IMR-90 (cell line): ENCODE measurements around the gene CUBN. TPM values are rescaled to one million over a fixed set of nuclear protein-coding genes. Genes with fewer than 3 reads are reported as not detected.

Experiments used
- ATAC-seq: fragments of 200-7000 bp; cut with Tn5 transposase; 2 replicates; pipeline ENCODE4 v1.9.1; 2020; ENCODE audit warnings: low read depth, mild to moderate bottlenecking, moderate library complexity
- BruUV-seq: library from RNA; stranded (reverse); fragments of 400-500 nt; replicated peaks from 2 replicates; lab custom pipeline; 2021; lab: Mats Ljungman, UMichigan
- CTCF ChIA-PET: fragments of 300-600 bp; formaldehyde crosslinking; extraction: SDS; loops from one replicate; lab custom pipeline; 2021; ENCODE audit warnings: antibody characterized with exemption; lab: Yijun Ruan, JAX
- POLR2A ChIA-PET: fragments of 300-600 bp; sonication (Branson Sonifier 250); formaldehyde crosslinking; loops from one replicate; lab custom pipeline; 2022; ENCODE audit warnings: antibody characterized with exemption; ENCODE audit not compliant: unreplicated experiment; lab: Charles Lee
- DNase-seq: peaks from one replicate; pipeline ENCODE4 v3.0.0; 2013
- H2AFZ ChIP-seq: replicated peaks from 2 replicates; pipeline ENCODE3; 2013; ENCODE audit warnings: low read length, mild to moderate bottlenecking; ENCODE audit not compliant: poor library complexity
- H2AK5ac ChIP-seq: 2 replicates; pipeline ENCODE4 v1.6.1; 2013; ENCODE audit warnings: low read depth, low read length, inconsistent platforms
- H2AK9ac ChIP-seq: replicated peaks from 2 replicates; pipeline ENCODE3; 2013; ENCODE audit warnings: mild to moderate bottlenecking, low read depth, low read length, moderate library complexity; ENCODE audit not compliant: poor library complexity
- H2BK120ac ChIP-seq: 2 replicates; pipeline ENCODE4 v1.6.1; 2013; ENCODE audit warnings: low read depth, low read length, inconsistent platforms
- H2BK15ac ChIP-seq: 3 replicates; pipeline ENCODE4 v1.6.1; 2013; ENCODE audit warnings: low read depth, low read length, inconsistent platforms
- H2BK20ac ChIP-seq: 2 replicates; pipeline ENCODE4 v1.6.1; 2013; ENCODE audit warnings: low read depth, mild to moderate bottlenecking, inconsistent platforms, low read length, moderate library complexity
- H2BK5ac ChIP-seq: 2 replicates; pipeline ENCODE4 v1.6.1; 2013; ENCODE audit warnings: mild to moderate bottlenecking, low read depth, low read length, inconsistent platforms; ENCODE audit not compliant: poor library complexity, severe bottlenecking
- H3K14ac ChIP-seq: replicated peaks from 2 replicates; pipeline ENCODE4 v1.6.1; 2013; ENCODE audit warnings: low read depth, low read length, inconsistent platforms
- H3K18ac ChIP-seq: 2 replicates; pipeline ENCODE4 v1.6.1; 2013; ENCODE audit warnings: low read depth, low read length, control low read depth
- H3K23ac ChIP-seq: 2 replicates; pipeline ENCODE4 v1.6.1; 2013; ENCODE audit warnings: low read depth, low read length, inconsistent platforms
- H3K27ac ChIP-seq: 2 replicates; pipeline ENCODE4 v1.5.1; 2013; ENCODE audit warnings: mild to moderate bottlenecking, control low read depth, low read length; ENCODE audit not compliant: insufficient read depth
- H3K27me3 ChIP-seq: 2 replicates; pipeline ENCODE4 v1.6.1; 2013; ENCODE audit warnings: low read length; ENCODE audit not compliant: control insufficient read depth, insufficient read depth
- H3K36me3 ChIP-seq: 2 replicates; pipeline ENCODE4 v1.6.1; 2013; ENCODE audit warnings: low read length, mixed read lengths; ENCODE audit not compliant: control insufficient read depth, insufficient read depth
- H3K4ac ChIP-seq: 2 replicates; pipeline ENCODE4 v1.6.1; 2013; ENCODE audit warnings: low read depth, low read length, inconsistent platforms
- H3K4me1 ChIP-seq: 2 replicates; pipeline ENCODE4 v1.6.1; 2013; ENCODE audit warnings: low read length, mixed read lengths; ENCODE audit not compliant: control insufficient read depth, insufficient read depth
- H3K4me2 ChIP-seq: 2 replicates; pipeline ENCODE4 v1.6.1; 2013; ENCODE audit warnings: low read depth, mild to moderate bottlenecking, control low read depth, low read length, moderate library complexity
- H3K4me3 ChIP-seq: 2 replicates; pipeline ENCODE4 v1.5.1; 2013; ENCODE audit warnings: low read depth, mild to moderate bottlenecking, control low read depth, low read length, moderate library complexity; ENCODE audit not compliant: insufficient read depth
- H3K56ac ChIP-seq: 2 replicates; pipeline ENCODE4 v1.6.1; 2013; ENCODE audit warnings: low read length, inconsistent platforms; ENCODE audit not compliant: insufficient read depth; ENCODE audit errors: extremely low read depth
- H3K79me1 ChIP-seq, 2 experiments: 2 replicates each; pipeline ENCODE4 v1.6.1; 2013; ENCODE audit warnings: low read length in 2 of 2, inconsistent platforms in 1 of 2, low read depth in 1 of 2
- H3K9ac ChIP-seq: 2 replicates; pipeline ENCODE4 v1.6.1; 2013; ENCODE audit warnings: low read depth, low read length, control low read depth
- H3K9me1 ChIP-seq: 2 replicates; pipeline ENCODE4 v1.6.1; 2013; ENCODE audit warnings: low read length, inconsistent platforms; ENCODE audit not compliant: insufficient read depth
- H3K9me3 ChIP-seq: 2 replicates; pipeline ENCODE4 v1.6.1; 2013; ENCODE audit warnings: low read length; ENCODE audit not compliant: control insufficient read depth, insufficient read depth
- H4K20me1 ChIP-seq: 2 replicates; pipeline ENCODE4 v1.6.1; 2013; ENCODE audit warnings: low read length, inconsistent platforms; ENCODE audit not compliant: insufficient read depth
- H4K5ac ChIP-seq: 2 replicates; pipeline ENCODE4 v1.6.1; 2013; ENCODE audit warnings: mild to moderate bottlenecking, low read depth, low read length, control low read depth
- H4K8ac ChIP-seq, 2 experiments: 2 replicates each; pipeline ENCODE4 v1.6.1; 2013; ENCODE audit warnings: low read depth in 2 of 2, low read length in 2 of 2, control low read depth in 1 of 2, inconsistent platforms in 1 of 2
- H4K91ac ChIP-seq: 2 replicates; pipeline ENCODE4 v1.6.1; 2013; ENCODE audit warnings: low read depth, low read length, inconsistent platforms; ENCODE audit not compliant: insufficient read depth
- BHLHE40 ChIP-seq: fragments of 150-350 bp; IDR thresholded peaks from 2 replicates; pipeline ENCODE4 v1.6.1; 2016; ENCODE audit warnings: mild to moderate bottlenecking, low read depth, low read length
- CEBPB ChIP-seq: IDR thresholded peaks from 2 replicates; pipeline ENCODE4 v1.6.1; 2012; ENCODE audit warnings: low read depth, low read length, improper control_type of control experiment
- MXI1 ChIP-seq: IDR thresholded peaks from 2 replicates; pipeline ENCODE4 v1.6.1; 2012; ENCODE audit warnings: low read depth, mild to moderate bottlenecking, low read length, moderate library complexity, borderline replicate concordance
- NFE2L2 ChIP-seq: fragments of 150-350 bp; IDR thresholded peaks from 2 replicates; pipeline ENCODE4 v1.6.1; 2016; ENCODE audit warnings: low read depth, mild to moderate bottlenecking, low read length
- POLR2A ChIP-seq: IDR thresholded peaks from 2 replicates; pipeline ENCODE4 v1.6.1; 2012; ENCODE audit warnings: mild to moderate bottlenecking, low read depth, low read length
- RAD21 ChIP-seq: IDR thresholded peaks from 2 replicates; pipeline ENCODE4 v1.6.1; 2012; ENCODE audit warnings: low read length, improper control_type of control experiment
- RCOR1 ChIP-seq: IDR thresholded peaks from 2 replicates; pipeline ENCODE4 v1.6.1; 2012; ENCODE audit warnings: mild to moderate bottlenecking, low read length, improper control_type of control experiment; ENCODE audit not compliant: insufficient replicate concordance
- SMC3 ChIP-seq: fragments of 150-350 bp; IDR thresholded peaks from 2 replicates; pipeline ENCODE4 v1.6.1; 2016; ENCODE audit warnings: low read depth, mild to moderate bottlenecking, antibody characterized with exemption, low read length, moderate library complexity
- WGBS, 2 experiments: methylation state at CpG; one replicate each; pipeline versions ENCODE4 v1.1.5 to v1.1.7; 2013; ENCODE audit warnings: missing lambda C conversion rate in 2 of 2; ENCODE audit not compliant: insufficient read length in 1 of 2; ENCODE audit errors: extremely low coverage in 2 of 2; 5-methylcytosine and 5-hydroxymethylcytosine counted together
- dilution Hi-C: fragments of 300-500 bp; cut with HindIII; formaldehyde crosslinking; loops from one replicate; pipeline ENCODE4 v1.14.3; 2018; ENCODE audit warnings: low sequenced_read_pairs; ENCODE audit not compliant: unreplicated experiment
- in situ Hi-C: fragments of 300-500 bp; cut with MboI; formaldehyde crosslinking; loops from 3 replicates; pipeline ENCODE4 v1.14.3; 2019; ENCODE audit warnings: low sequenced_read_pairs, inconsistent platforms, mixed read lengths
- intact Hi-C: fragments of 100-400 bp; cut with micrococcal nuclease; formaldehyde crosslinking; loops from 2 replicates; pipeline ENCODE4 v1.10.0; 2022
- polyA plus RNA-seq, 3 experiments: library from polyadenylated mRNA; depleted of rRNA; stranded (reverse); fragments of >200 nt; gene quantifications; 2 replicates each; pipeline ENCODE4 v1.2.3, GENCODE V29; 2012; ENCODE audit warnings: low replicate concordance in 1 of 3
- total RNA-seq: library from RNA; depleted of rRNA; stranded (reverse); fragments of >200 nt; gene quantifications from 2 replicates; pipeline ENCODE4 v1.2.3, GENCODE V29; 2012
- TF ChIP-seq, protein P1 (sequence below): fragments of 150-350 bp; IDR thresholded peaks from 2 replicates; pipeline ENCODE4 v1.6.1; 2016; ENCODE audit warnings: low read depth, mild to moderate bottlenecking, low read length, moderate library complexity, borderline replicate concordance
- TF ChIP-seq, protein P2 (sequence below): conservative IDR thresholded peaks from 2 replicates; pipeline ENCODE4 v1.5.1; 2012; ENCODE audit warnings: mild to moderate bottlenecking, low read depth, low read length, improper control_type of control experiment

CUBN gene
- total and polyA plus RNA-seq, 2 of the 4 experiments (the other 2 are of a cell fraction), result 0.19 to 0.54 TPM

DNA sequence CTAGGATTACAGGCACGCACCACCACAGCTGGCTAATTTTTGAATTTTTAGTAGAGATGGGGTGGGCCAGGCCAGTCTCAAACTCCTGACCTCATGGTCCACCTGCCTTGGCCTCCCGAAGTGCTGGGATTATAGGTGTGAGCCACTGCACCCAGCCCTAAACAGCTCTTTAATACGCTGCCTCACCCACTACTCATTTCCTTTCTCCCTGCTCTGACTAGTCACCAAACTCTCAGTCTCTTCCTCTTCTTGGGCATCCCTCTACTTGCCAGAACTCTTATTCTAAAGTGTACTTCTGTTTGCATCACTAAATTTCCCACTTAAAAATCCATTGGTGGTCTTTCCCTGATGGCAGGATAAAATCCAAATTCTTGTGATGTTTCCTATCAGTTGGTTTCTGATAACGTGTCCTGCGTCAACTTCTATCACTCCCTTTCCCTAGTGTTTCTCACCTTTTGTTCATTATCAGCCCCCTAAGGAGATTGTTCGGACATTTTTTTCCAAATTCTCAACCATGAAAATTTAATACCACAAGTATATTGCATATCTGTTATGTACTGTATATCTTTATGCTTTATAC is 124.7 kb downstream of the CUBN start:
- Histone ChIP-seq H3K4me1 (peaks cover 29% of the 10 kb centered on the region), H2BK15ac (no peak overlapping the region), H4K91ac (no peak overlapping the region), H4K5ac (no peak overlapping the region), H3K56ac (no peak overlapping the region), H3K4me3 (no peak overlapping the region), H4K8ac (no peak overlapping the region), H2BK20ac (no peak overlapping the region), H3K27ac (no peak overlapping the region), H2AK9ac (no peak overlapping the region), H4K20me1 (no peaks in the 10 kb centered on the region), H3K18ac (no peak overlapping the region), H3K14ac (no peak overlapping the region), H2BK120ac (no peak overlapping the region), H3K9me1 (peaks cover 23% of the 10 kb centered on the region), H3K4ac (no peak overlapping the region), H2AFZ (no peak overlapping the region), H3K36me3 (no peaks in the 10 kb centered on the region), H3K9ac (no peak overlapping the region), H3K79me1 (peaks cover 0 to 6% of the 10 kb centered on the region in 2 experiments; a peak in 1 of 4 replicates), H2BK5ac (no peak overlapping the region), H3K9me3 (no peaks in the 10 kb centered on the region), H3K23ac (no peak overlapping the region), H3K27me3 (no peaks in the 10 kb centered on the region), H3K4me2 (no peak overlapping the region), H2AK5ac (no peak overlapping the region)
- no peak for DNase-seq
- in situ Hi-C loops (no loop called here), intact Hi-C loops (loop anchor here (5.0 kb wide), 1 partner anchor 153 kb away; no protein-coding TSS in a partner anchor), dilution Hi-C loops (no loop called here)
- BruUV-seq, result no TSS peak
- CTCF ChIA-PET, result no interaction called here
- 80% methylated on average over 1 of the region's 6 CpGs; no CpG with 5 or more reads in 1 of the 2 experiments for WGBS, 2 experiments
- ATAC-seq, result no peak
- TF ChIP-seq, protein P1, sequence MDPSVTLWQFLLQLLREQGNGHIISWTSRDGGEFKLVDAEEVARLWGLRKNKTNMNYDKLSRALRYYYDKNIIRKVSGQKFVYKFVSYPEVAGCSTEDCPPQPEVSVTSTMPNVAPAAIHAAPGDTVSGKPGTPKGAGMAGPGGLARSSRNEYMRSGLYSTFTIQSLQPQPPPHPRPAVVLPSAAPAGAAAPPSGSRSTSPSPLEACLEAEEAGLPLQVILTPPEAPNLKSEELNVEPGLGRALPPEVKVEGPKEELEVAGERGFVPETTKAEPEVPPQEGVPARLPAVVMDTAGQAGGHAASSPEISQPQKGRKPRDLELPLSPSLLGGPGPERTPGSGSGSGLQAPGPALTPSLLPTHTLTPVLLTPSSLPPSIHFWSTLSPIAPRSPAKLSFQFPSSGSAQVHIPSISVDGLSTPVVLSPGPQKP, result no peak
- TF ChIP-seq, protein P2, sequence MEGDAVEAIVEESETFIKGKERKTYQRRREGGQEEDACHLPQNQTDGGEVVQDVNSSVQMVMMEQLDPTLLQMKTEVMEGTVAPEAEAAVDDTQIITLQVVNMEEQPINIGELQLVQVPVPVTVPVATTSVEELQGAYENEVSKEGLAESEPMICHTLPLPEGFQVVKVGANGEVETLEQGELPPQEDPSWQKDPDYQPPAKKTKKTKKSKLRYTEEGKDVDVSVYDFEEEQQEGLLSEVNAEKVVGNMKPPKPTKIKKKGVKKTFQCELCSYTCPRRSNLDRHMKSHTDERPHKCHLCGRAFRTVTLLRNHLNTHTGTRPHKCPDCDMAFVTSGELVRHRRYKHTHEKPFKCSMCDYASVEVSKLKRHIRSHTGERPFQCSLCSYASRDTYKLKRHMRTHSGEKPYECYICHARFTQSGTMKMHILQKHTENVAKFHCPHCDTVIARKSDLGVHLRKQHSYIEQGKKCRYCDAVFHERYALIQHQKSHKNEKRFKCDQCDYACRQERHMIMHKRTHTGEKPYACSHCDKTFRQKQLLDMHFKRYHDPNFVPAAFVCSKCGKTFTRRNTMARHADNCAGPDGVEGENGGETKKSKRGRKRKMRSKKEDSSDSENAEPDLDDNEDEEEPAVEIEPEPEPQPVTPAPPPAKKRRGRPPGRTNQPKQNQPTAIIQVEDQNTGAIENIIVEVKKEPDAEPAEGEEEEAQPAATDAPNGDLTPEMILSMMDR, result no peak
- TF ChIP-seq SMC3 (no peak), BHLHE40 (no peak), MXI1 (no peak), RCOR1 (no peak), RAD21 (no peak), NFE2L2 (no peak), CEBPB (no peak), POLR2A (no peak)
- POLR2A ChIA-PET, result no interaction called here
